GM18867 (cell line): ENCODE results near the gene OXTR.

Source experiments
- ATAC-seq: cut with Tn5 transposase; IDR thresholded peaks from one replicate; pipeline ENCODE4 v1.9.1; 2021; ENCODE audit warnings: mild to moderate bottlenecking, moderate library complexity; ENCODE audit not compliant: unreplicated experiment

Gene OXTR

DNA sequence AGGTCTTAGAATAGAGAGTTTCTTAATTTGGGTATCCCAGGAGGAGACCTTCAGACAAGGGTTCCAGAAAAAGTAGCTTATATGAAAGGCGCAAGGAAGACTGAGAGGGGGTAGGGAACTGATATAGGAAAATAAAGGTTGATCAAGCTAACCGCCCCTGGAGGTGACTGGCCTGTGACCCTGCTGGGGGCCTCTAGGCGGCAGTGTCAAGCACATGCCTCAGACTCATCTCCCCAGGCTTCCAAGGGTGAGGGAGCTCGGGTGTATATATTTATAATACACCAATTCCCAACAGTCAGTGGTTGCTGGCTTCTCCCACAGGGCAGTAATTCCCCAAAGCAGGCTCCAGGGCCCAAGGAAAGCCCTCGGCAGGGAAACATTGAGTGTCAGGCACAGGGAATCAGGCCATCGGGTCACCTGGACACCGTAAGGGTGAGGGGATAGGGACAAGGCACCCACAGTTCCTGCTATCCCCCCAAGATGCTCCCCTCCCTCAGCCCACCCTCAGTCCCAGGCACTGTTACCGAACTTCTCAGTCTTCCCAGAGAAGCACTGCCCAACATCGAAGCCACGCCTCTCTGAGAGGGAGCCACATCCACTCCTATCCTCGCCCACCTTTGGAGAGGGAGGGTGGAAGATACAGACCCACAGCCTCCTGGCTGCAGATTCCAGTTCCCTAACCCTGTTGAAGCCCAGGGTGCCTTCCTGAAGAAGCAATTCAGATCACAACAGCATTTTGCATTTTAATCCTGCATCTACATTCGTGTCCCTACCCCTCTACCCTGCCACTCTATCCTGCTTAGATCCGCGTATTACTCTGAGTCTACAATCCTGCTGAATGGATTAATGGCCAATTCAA, 55.3 kb downstream of the OXTR start:
- ATAC-seq: no peak

DNA sequence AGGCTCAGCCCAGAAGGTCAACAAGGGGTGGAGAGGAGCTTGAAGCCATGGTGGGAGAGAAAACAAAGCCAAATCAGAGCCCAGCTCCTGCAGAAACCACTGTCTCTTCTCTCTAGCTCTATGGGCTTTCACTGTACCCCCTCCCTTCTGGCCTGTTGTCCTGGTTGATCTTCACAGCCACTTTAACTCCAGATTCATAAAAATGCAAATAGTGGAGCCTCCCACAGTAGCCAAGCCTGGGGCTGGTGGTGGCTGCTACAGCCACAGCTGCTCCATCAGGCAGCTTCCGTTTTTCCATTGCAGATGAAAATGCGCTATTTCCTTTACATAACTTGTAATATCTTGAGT, 56.5 kb downstream of the OXTR start:
- no peak for ATAC-seq

- ATAC-seq: no peak
Observed at GRCh38 chr3:8712045-8712907, 57.1 kb downstream of the OXTR start.

DNA sequence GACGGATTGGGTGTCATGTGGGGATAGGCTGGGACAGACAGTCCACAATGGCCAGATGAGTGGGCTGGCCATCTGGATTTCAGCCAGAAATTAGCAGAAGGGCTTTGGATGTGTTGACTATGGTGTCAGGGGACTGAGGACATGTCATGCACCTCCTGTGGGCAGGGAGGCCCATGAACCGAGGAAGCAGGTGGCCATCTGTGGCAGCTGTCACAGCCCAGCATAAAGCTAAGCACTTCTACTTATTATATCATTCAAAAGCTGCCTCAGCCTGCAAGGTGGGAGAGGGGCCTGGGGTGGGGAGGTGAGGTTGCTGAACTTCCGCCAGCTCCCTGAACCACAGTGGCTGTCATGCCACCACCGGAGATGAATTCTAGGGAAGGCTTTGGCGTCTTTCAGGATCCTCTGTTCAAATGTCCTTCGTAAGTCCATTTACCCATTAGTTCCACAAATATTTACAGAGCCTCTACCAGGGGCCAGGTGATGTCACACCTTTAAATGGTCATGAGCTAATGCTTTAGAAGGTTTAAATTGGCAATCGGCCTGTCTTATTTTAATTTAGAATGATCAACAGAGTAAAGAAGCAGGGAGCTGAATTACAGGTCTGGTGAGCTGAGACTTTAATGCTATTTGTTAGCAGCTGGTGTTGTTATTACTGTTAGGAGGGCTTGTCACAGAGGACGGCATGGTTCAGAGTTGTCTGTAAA, 59.5 kb downstream of the OXTR start:
- no peak for ATAC-seq

- ATAC-seq: no peak
Observed at GRCh38 chr3:8709287-8709686, 60.1 kb downstream of the OXTR start.

DNA sequence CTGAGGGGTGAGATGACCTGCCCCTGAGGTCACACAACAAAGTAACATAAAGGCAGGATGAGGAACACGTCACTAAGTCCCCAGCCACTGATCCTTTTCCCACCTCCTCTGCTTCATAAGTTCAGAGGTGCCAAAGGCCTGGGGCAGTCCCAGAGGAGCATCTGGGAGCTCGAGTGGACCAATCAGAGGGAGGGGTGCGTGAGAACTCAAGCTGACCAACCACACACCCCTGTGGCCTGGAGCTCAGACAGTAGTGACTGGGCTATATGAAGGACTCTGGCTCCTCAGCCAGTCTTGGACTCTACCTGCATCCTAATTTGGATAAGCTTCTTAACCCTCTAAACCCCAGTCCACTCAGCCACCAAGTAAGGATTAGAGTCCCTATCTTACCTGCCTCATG, 63.8 kb downstream of the OXTR start:
- no peak for ATAC-seq

DNA sequence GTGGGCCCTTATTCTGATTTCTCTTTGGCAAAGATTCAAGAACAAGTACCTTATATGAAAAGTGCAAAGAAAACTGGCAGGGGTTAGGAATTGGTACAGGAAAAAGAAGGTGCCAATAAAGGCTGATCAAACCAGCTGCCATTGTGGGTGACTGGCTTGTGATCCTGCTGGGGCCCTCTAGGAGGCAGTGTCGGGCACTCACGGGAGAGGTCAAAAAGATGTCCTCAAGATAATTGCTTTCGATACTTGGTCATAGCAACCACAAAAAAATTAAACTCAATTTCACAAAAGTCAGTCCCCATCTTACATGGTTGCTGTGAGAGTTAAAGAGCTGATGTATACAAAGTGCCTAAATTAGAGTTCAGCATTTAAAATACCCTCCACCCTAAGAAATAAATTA, 66.9 kb downstream of the OXTR start:
- no peak for ATAC-seq
